Trophoblast cell (in vitro differentiated cells and primary cell): ENCODE measurements around the gene CDKAL1.

Experiments
- DNase-seq, 2 donors: peaks; one replicate each; pipeline ENCODE4 v3.0.0-alpha.2; 2016
- H2AFZ ChIP-seq: 2 replicates; pipeline ENCODE4 v1.6.1; 2013; ENCODE audit warnings: low read length, moderate library complexity, mild to moderate bottlenecking; ENCODE audit not compliant: insufficient read depth, poor library complexity
- H2AK5ac ChIP-seq: 2 replicates; pipeline ENCODE4 v1.6.1; 2013; ENCODE audit warnings: mild to moderate bottlenecking, low read length
- H2BK120ac ChIP-seq: 2 replicates; pipeline ENCODE4 v1.6.1; 2013; ENCODE audit warnings: low read length, mild to moderate bottlenecking, moderate library complexity; ENCODE audit not compliant: insufficient read depth, poor library complexity
- H2BK12ac ChIP-seq: 2 replicates; pipeline ENCODE4 v1.6.1; 2013; ENCODE audit warnings: mild to moderate bottlenecking, low read length, moderate library complexity
- H2BK5ac ChIP-seq: 2 replicates; pipeline ENCODE4 v1.6.1; 2013; ENCODE audit warnings: low read length, low read depth, moderate library complexity, mild to moderate bottlenecking; ENCODE audit not compliant: poor library complexity
- H3K14ac ChIP-seq: 2 replicates; pipeline ENCODE4 v1.6.1; 2013; ENCODE audit warnings: mild to moderate bottlenecking, low read length
- H3K18ac ChIP-seq: 2 replicates; pipeline ENCODE4 v1.6.1; 2013; ENCODE audit warnings: mild to moderate bottlenecking, low read length
- H3K23ac ChIP-seq: 2 replicates; pipeline ENCODE4 v1.6.1; 2013; ENCODE audit warnings: low read length
- H3K27ac ChIP-seq: 2 replicates; pipeline ENCODE4 v1.5.1; 2013; ENCODE audit warnings: low read depth, mild to moderate bottlenecking, inconsistent platforms, low read length, moderate library complexity
- H3K27me3 ChIP-seq: 2 replicates; pipeline ENCODE4 v1.6.1; 2013; ENCODE audit warnings: inconsistent platforms, mild to moderate bottlenecking, low read length, moderate library complexity; ENCODE audit not compliant: insufficient read depth
- H3K36me3 ChIP-seq, 2 experiments: 1 replicate in 1 of 2; 2 replicates in 1 of 2; pipeline ENCODE4 v1.6.1; 2013; ENCODE audit warnings: low read length in 2 of 2, mild to moderate bottlenecking in 2 of 2, moderate library complexity in 1 of 2; ENCODE audit not compliant: insufficient read depth in 2 of 2, control insufficient read depth in 1 of 2
- H3K4ac ChIP-seq: 2 replicates; pipeline ENCODE4 v1.6.1; 2013; ENCODE audit warnings: low read depth, mild to moderate bottlenecking, low read length, moderate library complexity
- H3K4me1 ChIP-seq, 2 experiments: 1 replicate in 1 of 2; 2 replicates in 1 of 2; pipeline ENCODE4 v1.6.1; 2013; ENCODE audit warnings: low read length in 2 of 2, mild to moderate bottlenecking in 2 of 2, moderate library complexity in 1 of 2; ENCODE audit not compliant: insufficient read depth in 2 of 2, control insufficient read depth in 1 of 2
- H3K4me2 ChIP-seq: 2 replicates; pipeline ENCODE4 v1.6.1; 2013; ENCODE audit warnings: inconsistent platforms, mild to moderate bottlenecking, low read length, moderate library complexity
- H3K4me3 ChIP-seq: 2 replicates; pipeline ENCODE4 v1.5.1; 2013; ENCODE audit warnings: mild to moderate bottlenecking, low read depth, low read length, inconsistent platforms
- H3K79me1 ChIP-seq: one replicate; pipeline ENCODE4 v1.6.1; 2013; ENCODE audit warnings: low read length
- H3K79me2 ChIP-seq: 2 replicates; pipeline ENCODE4 v1.6.1; 2013; ENCODE audit warnings: low read length, mild to moderate bottlenecking; ENCODE audit not compliant: control insufficient read depth, insufficient read depth, poor library complexity
- H3K9ac ChIP-seq: 2 replicates; pipeline ENCODE4 v1.6.1; 2013; ENCODE audit warnings: mild to moderate bottlenecking, low read length
- H3K9me3 ChIP-seq: 2 replicates; pipeline ENCODE4 v1.6.1; 2013; ENCODE audit warnings: low read depth, mild to moderate bottlenecking, control low read depth, inconsistent platforms, low read length; ENCODE audit not compliant: insufficient read depth
- H4K12ac ChIP-seq: 2 replicates; pipeline ENCODE4 v1.6.1; 2013; ENCODE audit warnings: low read depth, mild to moderate bottlenecking, low read length, moderate library complexity
- H4K8ac ChIP-seq: 2 replicates; pipeline ENCODE4 v1.6.1; 2013; ENCODE audit warnings: low read depth, mild to moderate bottlenecking, low read length, moderate library complexity
- H4K91ac ChIP-seq: one replicate; pipeline ENCODE4 v1.6.1; 2013; ENCODE audit warnings: low read depth, mild to moderate bottlenecking, low read length, moderate library complexity
- WGBS: extraction: QIAGEN DNeasy Blood & Tissue Kit; methylation state at CpG from one replicate; pipeline ENCODE4 v1.1.7; 2013; ENCODE audit warnings: missing lambda C conversion rate; ENCODE audit not compliant: insufficient read length, insufficient coverage; ENCODE audit errors: extremely low coverage; 5-methylcytosine and 5-hydroxymethylcytosine counted together

CDKAL1 gene

GRCh38 chr6:20698675-20699074 is 164.4 kb downstream of the CDKAL1 start:
- Histone ChIP-seq H3K4me3 (no peak overlapping the region), H3K4me2 (no peak overlapping the region), H2AFZ (no peak overlapping the region), H4K8ac (no peak overlapping the region), H3K9ac (no peak overlapping the region), H2BK120ac (no peak overlapping the region), H4K91ac (no peak overlapping the region), H3K4ac (no peak overlapping the region), H4K12ac (no peak overlapping the region), H3K27me3 (no peaks in the 10 kb centered on the region), H2AK5ac (no peak overlapping the region), H3K79me1 (no peaks in the 10 kb centered on the region), H3K36me3 (no peaks in the 10 kb centered on the region), H3K18ac (no peak overlapping the region), H3K4me1 (peaks cover 0 to 2% of the 10 kb centered on the region in 2 experiments), H2BK5ac (no peak overlapping the region), H3K14ac (no peak overlapping the region), H3K9me3 (no peaks in the 10 kb centered on the region), H3K27ac (no peak overlapping the region), H3K23ac (no peak overlapping the region), H3K79me2 (no peaks in the 10 kb centered on the region), H2BK12ac (no peak overlapping the region)
- no peak for DNase-seq
- no CpG with 5 or more reads among the region's 1 CpG for WGBS

GRCh38 chr6:20699402-20699801 is 165.1 kb downstream of the CDKAL1 start:
- Histone ChIP-seq H3K18ac (no peak overlapping the region), H3K4ac (no peak overlapping the region)

GRCh38 chr6:20700375-20700774 is 166.1 kb downstream of the CDKAL1 start:
- H3K9me3 ChIP-seq, result no peaks in the 10 kb centered on the region
- H3K4me2 ChIP-seq, result no peak overlapping the region
- H2BK12ac ChIP-seq, result no peak overlapping the region
- no peak overlapping the region for H4K12ac ChIP-seq
- no peak overlapping the region for H3K27ac ChIP-seq
- H3K79me1 ChIP-seq, result no peaks in the 10 kb centered on the region
- no peak overlapping the region for H3K23ac ChIP-seq
- no peak overlapping the region for H2AFZ ChIP-seq
- no peaks in the 10 kb centered on the region for H3K36me3 ChIP-seq
- H3K14ac ChIP-seq, result no peak overlapping the region
- H2BK120ac ChIP-seq, result no peak overlapping the region
- no peak overlapping the region for H4K8ac ChIP-seq
- H3K4me3 ChIP-seq, result no peak overlapping the region
- peaks cover 0 to 2% of the 10 kb centered on the region in 2 experiments for H3K4me1 ChIP-seq
- DNase-seq, result no peak
- no peak overlapping the region for H3K18ac ChIP-seq
- no peaks in the 10 kb centered on the region for H3K27me3 ChIP-seq
- H4K91ac ChIP-seq, result no peak overlapping the region
- H3K4ac ChIP-seq, result no peak overlapping the region
- no peak overlapping the region for H3K9ac ChIP-seq
- H2AK5ac ChIP-seq, result no peak overlapping the region
- no peaks in the 10 kb centered on the region for H3K79me2 ChIP-seq
- H2BK5ac ChIP-seq, result no peak overlapping the region

More at GRCh38 chr6:20699402-20699801, 165.1 kb downstream of the CDKAL1 start:
- Histone ChIP-seq H3K4me2 (no peak overlapping the region), H2BK120ac (no peak overlapping the region), H3K4me1 (peaks cover 0 to 2% of the 10 kb centered on the region in 2 experiments), H4K12ac (no peak overlapping the region), H3K79me2 (no peaks in the 10 kb centered on the region), H3K27ac (no peak overlapping the region), H2BK5ac (no peak overlapping the region), H2BK12ac (no peak overlapping the region), H4K8ac (no peak overlapping the region), H3K23ac (no peak overlapping the region), H3K36me3 (no peaks in the 10 kb centered on the region), H3K79me1 (no peaks in the 10 kb centered on the region), H2AFZ (no peak overlapping the region), H2AK5ac (no peak overlapping the region), H4K91ac (no peak overlapping the region), H3K9me3 (no peaks in the 10 kb centered on the region), H3K27me3 (no peaks in the 10 kb centered on the region), H3K4me3 (no peak overlapping the region), H3K9ac (no peak overlapping the region), H3K14ac (no peak overlapping the region)
- WGBS, result no CpG with 5 or more reads among the region's 4 CpGs
- peak in 1 of 2 donors; percentile 21 for DNase-seq

GRCh38 chr6:20702366-20702765 is 168.1 kb downstream of the CDKAL1 start:
- H4K91ac ChIP-seq, result no peak overlapping the region
- H3K23ac ChIP-seq, result no peak overlapping the region
- no peaks in the 10 kb centered on the region for H3K36me3 ChIP-seq
- no peak overlapping the region for H2AK5ac ChIP-seq
- DNase-seq, result no peak
- H3K4me1 ChIP-seq, result peaks cover 0 to 2% of the 10 kb centered on the region in 2 experiments
- no peak overlapping the region for H2AFZ ChIP-seq
- H3K9ac ChIP-seq, result no peak overlapping the region
- H3K27me3 ChIP-seq, result no peaks in the 10 kb centered on the region
- no peak overlapping the region for H2BK12ac ChIP-seq
- no peak overlapping the region for H3K14ac ChIP-seq
- no peak overlapping the region for H4K12ac ChIP-seq
- H3K79me1 ChIP-seq, result no peaks in the 10 kb centered on the region
- peak overlapping the region; percentile 64 for H3K4me3 ChIP-seq
- H3K9me3 ChIP-seq, result no peaks in the 10 kb centered on the region
- H3K4me2 ChIP-seq, result no peak overlapping the region
- no peak overlapping the region for H2BK120ac ChIP-seq
- no peak overlapping the region for H3K18ac ChIP-seq
- H3K4ac ChIP-seq, result no peak overlapping the region
- H3K79me2 ChIP-seq, result no peaks in the 10 kb centered on the region
- H2BK5ac ChIP-seq, result no peak overlapping the region
- H3K27ac ChIP-seq, result no peak overlapping the region
- no peak overlapping the region for H4K8ac ChIP-seq
- WGBS, result no CpG with 5 or more reads among the region's 13 CpGs
